Hypothalamus (tissue), 51 donors: Measurements from ENCODE around the gene MED15.
A peak's percentile ranks its signal among the peaks of the same experiment; 100 is the strongest.

Source experiments
- DNase-seq, 51 donors: peaks; one replicate each; lab custom pipeline; 2025; lab: John Stamatoyannopoulos, UW

MED15 gene

GRCh38 chr22:20579273-20580120 is 72.1 kb downstream of the MED15 start:
- no peak for DNase-seq

- DNase-seq, result no peak
Observed at GRCh38 chr22:20580179-20580578, 72.8 kb downstream of the MED15 start.

- no peak for DNase-seq
Observed at GRCh38 chr22:20580611-20581502, 73.4 kb downstream of the MED15 start.

- no peak for DNase-seq
Observed at GRCh38 chr22:20581503-20582170, 74.2 kb downstream of the MED15 start.

- DNase-seq, result no peak
Observed at GRCh38 chr22:20582171-20582511, 74.7 kb downstream of the MED15 start.

- no peak for DNase-seq
Observed at GRCh38 chr22:20582520-20583361, 75.3 kb downstream of the MED15 start.

- peak in 29 of 51 donors; percentile 5 to 65 (median 32) for DNase-seq
Observed at GRCh38 chr22:20583471-20583922, 76.1 kb downstream of the MED15 start.

- no peak for DNase-seq
Observed at GRCh38 chr22:20584029-20584871, 76.8 kb downstream of the MED15 start.

- no peak for DNase-seq
Observed at GRCh38 chr22:20584872-20585638, 77.6 kb downstream of the MED15 start.

GRCh38 chr22:20585639-20586402 is 78.4 kb downstream of the MED15 start:
- DNase-seq, result no peak

- DNase-seq, result no peak
Observed at GRCh38 chr22:20586403-20586745, 79.0 kb downstream of the MED15 start.

- DNase-seq, result no peak
Observed at GRCh38 chr22:20587206-20587958, 80.0 kb downstream of the MED15 start.

- DNase-seq, result no peak
Observed at GRCh38 chr22:20588092-20588842, 80.9 kb downstream of the MED15 start.

GRCh38 chr22:20588843-20589581 is 81.6 kb downstream of the MED15 start:
- no peak for DNase-seq

GRCh38 chr22:20589614-20590476 is 82.4 kb downstream of the MED15 start:
- no peak for DNase-seq
